NCI-H146 (cell line): ENCODE data around the gene UNK.

Experiments
- DNase-seq: peaks from one replicate; lab custom pipeline; 2025; lab: John Stamatoyannopoulos, UW

Gene UNK, protein sequence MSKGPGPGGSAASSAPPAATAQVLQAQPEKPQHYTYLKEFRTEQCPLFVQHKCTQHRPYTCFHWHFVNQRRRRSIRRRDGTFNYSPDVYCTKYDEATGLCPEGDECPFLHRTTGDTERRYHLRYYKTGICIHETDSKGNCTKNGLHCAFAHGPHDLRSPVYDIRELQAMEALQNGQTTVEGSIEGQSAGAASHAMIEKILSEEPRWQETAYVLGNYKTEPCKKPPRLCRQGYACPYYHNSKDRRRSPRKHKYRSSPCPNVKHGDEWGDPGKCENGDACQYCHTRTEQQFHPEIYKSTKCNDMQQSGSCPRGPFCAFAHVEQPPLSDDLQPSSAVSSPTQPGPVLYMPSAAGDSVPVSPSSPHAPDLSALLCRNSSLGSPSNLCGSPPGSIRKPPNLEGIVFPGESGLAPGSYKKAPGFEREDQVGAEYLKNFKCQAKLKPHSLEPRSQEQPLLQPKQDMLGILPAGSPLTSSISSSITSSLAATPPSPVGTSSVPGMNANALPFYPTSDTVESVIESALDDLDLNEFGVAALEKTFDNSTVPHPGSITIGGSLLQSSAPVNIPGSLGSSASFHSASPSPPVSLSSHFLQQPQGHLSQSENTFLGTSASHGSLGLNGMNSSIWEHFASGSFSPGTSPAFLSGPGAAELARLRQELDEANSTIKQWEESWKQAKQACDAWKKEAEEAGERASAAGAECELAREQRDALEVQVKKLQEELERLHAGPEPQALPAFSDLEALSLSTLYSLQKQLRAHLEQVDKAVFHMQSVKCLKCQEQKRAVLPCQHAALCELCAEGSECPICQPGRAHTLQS

DNA sequence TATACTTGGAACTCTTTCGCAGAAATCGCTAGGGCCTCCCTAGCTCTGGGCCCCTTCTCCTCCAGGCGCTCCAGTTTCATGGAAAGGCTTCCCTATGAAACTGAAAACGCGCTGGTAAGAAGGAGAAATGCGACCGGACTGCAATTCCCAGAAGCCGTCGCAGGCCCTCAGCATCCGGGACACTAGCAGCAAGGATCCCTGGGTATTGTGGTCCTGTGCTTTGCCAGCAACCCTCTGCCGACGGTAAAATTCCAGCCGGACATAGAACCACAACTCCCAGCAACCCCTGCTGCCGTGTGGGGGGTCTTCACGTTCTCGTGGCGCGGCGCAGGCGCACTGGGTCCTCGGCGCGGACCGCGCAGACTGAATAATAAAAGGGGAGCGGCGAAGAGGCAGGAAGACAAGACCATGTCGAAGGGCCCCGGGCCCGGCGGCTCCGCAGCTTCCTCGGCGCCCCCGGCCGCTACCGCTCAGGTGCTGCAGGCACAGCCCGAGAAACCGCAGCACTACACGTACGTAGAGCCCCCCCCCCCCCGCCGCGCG, at the start of gene UNK:
TSS of gene UNK (plus strand) at position 334 of the 543 bp plus-strand sequence. CDS start at position 409, 75 bp downstream.
- DNase-seq: peak; percentile 99

DNA sequence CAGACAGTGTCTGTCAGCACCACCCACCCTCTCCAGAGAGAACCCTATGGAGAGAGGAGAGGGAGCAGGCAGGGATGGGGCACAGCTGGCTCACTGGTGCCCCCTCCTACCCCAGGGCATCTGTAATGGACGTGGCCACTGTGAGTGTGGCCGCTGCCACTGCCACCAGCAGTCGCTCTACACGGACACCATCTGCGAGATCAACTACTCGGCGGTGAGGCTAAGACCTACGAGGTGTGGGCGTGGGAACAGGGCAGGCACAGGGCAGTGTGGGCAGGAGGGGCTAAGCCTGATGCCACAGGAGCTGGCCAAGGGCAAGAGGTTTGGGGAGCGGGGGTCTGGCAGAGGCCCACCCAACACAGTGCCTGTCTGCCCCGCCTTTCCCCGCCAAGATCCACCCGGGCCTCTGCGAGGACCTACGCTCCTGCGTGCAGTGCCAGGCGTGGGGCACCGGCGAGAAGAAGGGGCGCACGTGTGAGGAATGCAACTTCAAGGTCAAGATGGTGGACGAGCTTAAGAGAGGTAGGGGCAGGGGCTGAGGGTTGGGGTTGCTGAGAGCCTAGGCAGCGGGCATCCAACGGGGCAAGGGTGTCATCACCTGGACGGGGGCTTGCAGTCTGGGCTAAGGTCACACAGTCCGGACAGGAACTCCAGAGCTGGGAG, 48.3 kb upstream of the UNK start:
- no peak for DNase-seq

DNA sequence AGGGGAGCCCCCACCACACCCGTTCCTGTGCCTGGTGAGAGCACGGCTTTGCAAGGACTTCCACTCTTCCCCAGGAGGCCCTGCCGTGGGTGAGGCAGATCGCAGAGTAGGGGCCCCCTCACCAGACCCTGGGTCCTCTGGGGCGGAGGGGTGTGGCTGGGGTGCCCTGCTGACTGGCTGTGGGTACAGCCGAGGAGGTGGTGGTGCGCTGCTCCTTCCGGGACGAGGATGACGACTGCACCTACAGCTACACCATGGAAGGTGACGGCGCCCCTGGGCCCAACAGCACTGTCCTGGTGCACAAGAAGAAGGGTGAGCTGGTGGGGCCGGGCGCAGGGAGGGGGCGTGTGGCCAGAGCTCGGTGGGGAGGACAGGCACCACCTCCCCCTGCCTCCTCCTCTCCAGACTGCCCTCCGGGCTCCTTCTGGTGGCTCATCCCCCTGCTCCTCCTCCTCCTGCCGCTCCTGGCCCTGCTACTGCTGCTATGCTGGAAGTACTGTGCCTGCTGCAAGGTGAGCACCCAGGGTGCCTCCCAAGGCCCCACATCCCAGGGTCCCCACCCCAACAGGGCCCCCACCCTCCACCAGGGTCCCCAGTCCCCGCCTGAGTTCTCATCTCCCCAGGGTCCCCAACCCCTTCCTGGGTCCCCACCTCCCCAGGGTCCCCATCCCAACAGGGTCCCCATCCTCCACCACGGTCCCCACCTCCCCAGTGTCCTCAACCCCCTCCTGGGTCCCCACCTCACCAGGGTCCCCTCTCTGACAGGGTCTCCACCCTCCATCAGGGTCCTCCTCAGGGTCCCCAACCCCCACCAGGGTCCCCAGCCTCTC, 47.3 kb upstream of the UNK start:
- no peak for DNase-seq

DNA sequence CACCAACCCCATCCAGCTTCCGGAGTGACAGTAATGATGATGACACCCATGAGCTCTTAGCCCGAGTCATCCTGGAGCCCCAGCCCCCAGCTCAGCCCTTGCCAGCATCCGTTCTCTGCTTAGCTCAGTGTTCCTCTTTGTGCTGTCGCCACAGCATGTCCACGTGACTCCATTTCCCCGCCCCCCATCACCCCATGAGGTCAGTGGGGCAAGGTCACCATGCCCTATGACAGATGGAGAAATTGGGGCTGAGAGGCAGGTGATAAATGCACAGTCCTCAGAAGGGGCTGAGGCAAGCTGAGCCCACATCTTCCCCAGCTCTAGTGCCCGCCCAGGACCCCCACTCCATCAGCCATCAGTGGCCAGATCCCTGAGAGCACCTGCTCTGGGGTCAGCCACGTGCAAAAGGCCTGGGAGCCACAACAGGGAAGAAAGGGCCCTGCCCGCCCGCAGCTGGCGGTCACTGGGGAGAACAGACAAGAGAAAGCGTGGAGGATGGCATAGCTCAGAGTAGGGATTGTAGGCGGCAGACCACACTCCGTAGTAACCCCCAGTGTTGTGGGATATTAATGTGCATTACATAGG, 46.3 kb upstream of the UNK start:
- no peak for DNase-seq

DNA sequence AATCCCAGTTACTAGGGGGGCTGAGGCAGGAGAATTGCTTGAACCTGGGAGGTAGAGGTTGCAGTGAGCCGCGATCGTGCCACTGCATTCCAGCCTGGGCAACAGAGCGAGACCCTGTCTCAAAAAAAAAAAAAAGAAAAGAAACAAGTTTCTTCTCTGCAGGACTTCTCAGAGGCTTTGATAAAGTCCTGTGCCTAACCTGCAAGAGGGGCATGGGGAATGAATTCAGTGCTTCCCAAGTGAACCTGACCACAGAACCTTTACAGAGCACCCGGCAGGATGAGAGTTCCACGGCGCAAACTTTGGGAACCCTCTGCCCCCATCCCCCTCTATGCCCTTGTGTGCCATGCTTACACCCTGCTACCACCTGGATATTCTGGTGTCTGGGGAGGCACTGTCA, 45.4 kb upstream of the UNK start:
- DNase-seq: no peak

DNA sequence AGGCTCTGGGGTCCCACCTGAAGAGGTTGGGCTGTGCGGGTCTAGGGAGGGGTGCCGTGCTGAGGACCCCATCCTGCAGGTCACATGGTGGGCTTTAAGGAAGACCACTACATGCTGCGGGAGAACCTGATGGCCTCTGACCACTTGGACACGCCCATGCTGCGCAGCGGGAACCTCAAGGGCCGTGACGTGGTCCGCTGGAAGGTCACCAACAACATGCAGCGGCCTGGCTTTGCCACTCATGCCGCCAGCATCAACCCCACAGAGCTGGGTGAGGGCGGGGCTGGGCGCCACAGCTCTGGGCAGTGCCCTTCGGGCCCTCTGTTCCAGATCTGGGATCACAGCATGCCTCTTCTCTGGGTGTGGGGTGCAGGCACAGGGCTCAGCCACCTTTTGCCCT, 44.8 kb upstream of the UNK start:
- no peak for DNase-seq

DNA sequence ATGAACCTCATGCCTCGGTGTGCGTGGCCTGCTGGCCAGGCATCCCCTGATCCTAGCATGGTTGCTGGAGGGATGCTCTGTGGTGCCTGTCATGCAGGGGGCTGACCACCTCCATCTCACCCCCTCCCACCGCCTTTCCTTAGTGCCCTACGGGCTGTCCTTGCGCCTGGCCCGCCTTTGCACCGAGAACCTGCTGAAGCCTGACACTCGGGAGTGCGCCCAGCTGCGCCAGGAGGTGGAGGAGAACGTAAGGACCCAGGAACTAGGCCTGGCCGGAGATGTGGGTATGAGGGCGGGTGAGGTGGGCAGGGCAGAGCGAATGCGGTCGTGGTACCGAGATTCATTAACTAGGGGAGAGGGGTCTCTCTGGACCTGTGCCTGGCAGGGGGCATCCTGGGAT, 44.4 kb upstream of the UNK start:
- DNase-seq: no peak

DNA sequence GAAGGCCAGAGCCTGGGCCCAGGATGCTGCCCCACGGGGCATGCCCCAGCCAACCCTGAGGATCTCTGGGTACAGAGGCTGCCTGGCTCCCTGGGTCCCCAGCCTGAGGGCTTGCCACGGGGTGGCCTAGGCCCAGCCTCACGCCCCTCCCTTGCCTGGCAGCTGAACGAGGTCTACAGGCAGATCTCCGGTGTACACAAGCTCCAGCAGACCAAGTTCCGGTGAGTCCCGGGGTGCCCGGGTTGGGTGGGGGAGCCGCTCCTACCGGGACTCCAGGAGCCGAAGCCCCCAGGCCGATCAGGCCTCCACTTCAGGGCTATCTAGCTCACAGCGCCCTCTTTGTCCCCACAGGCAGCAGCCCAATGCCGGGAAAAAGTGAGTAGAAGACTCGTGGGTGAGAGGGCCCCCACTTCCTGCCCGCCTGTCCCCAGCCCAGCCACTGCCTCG, 44.0 kb upstream of the UNK start:
- DNase-seq: no peak

DNA sequence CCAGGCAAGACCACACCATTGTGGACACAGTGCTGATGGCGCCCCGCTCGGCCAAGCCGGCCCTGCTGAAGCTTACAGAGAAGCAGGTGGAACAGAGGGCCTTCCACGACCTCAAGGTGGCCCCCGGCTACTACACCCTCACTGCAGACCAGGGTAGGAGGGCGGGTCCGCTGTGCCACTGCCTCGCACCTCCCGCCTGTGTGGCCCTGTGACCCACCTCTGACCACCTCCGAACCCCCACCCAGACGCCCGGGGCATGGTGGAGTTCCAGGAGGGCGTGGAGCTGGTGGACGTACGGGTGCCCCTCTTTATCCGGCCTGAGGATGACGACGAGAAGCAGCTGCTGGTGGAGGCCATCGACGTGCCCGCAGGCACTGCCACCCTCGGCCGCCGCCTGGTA, 42.3 kb upstream of the UNK start:
- no peak for DNase-seq

DNA sequence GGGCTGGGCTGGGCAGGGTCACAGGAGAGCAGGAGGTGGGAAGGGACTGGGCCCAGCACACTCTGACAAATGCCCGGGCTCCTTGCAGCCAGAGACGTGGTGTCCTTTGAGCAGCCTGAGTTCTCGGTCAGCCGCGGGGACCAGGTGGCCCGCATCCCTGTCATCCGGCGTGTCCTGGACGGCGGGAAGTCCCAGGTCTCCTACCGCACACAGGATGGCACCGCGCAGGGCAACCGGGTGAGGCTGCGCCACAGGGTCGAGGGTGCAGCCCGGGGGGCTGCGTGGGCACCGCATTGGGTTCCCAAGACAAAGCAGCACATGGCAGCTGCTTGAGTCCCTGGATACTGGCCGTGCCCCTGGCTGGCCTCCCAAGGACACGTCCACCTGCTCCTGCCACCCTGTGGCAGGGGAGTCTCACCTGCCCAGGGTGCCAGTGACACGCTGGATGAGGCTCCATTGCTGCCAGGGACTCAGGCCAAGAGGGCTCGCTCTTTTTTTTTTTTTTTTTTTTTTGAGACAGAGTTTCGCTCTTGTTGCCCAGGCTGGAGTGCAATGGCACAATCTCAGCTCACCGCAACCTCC, 40.9 kb upstream of the UNK start:
- DNase-seq: no peak

DNA sequence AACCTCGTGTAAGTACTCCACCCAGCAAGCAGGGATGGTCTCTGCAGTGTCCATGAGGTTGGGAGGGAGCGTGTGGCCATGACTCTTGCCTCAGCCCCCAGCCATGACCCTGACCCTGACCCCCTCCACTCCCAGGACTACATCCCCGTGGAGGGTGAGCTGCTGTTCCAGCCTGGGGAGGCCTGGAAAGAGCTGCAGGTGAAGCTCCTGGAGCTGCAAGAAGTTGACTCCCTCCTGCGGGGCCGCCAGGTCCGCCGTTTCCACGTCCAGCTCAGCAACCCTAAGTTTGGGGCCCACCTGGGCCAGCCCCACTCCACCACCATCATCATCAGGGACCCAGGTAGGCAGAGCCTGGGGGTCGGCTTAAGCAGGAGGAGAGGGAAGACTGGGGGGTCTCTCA, 35.9 kb upstream of the UNK start:
- no peak for DNase-seq

DNA sequence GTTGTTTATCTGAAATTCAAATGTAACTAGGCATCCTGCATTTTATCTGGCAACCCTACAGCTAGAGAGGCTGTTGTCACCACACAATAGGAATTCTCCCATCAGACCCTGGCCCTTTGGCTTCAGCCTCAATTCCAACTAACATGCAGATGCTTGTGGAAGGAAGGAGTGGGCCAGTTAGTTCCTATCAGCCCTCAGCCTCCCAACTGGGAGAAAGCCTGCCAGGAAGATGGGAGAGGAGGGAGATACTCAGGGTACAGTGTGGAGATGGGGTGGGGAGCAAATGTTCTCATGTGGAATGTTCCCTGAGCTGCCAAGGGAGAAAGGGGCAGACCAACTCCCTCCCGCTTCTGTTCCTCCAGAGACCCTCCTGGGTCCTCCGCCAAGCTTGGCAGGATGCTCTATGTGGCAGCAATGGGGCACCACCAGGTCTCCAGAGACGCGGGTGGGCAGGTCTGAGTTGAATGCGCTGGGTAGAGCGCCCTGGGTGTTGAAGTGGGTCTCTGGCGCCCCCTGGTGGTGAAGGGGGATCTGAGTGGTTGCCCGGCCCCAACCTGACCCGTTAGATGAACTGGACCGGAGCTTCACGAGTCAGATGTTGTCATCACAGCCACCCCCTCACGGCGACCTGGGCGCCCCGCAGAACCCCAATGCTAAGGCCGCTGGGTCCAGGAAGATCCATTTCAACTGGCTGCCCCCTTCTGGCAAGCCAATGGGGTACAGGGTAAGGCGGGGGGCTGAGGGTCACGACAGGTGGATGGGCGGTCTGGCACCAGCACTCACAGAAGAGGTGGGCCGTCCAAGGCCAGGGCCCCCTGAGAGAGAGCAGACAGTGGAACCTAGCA, 34.8 kb upstream of the UNK start:
- peak; percentile 68 for DNase-seq

DNA sequence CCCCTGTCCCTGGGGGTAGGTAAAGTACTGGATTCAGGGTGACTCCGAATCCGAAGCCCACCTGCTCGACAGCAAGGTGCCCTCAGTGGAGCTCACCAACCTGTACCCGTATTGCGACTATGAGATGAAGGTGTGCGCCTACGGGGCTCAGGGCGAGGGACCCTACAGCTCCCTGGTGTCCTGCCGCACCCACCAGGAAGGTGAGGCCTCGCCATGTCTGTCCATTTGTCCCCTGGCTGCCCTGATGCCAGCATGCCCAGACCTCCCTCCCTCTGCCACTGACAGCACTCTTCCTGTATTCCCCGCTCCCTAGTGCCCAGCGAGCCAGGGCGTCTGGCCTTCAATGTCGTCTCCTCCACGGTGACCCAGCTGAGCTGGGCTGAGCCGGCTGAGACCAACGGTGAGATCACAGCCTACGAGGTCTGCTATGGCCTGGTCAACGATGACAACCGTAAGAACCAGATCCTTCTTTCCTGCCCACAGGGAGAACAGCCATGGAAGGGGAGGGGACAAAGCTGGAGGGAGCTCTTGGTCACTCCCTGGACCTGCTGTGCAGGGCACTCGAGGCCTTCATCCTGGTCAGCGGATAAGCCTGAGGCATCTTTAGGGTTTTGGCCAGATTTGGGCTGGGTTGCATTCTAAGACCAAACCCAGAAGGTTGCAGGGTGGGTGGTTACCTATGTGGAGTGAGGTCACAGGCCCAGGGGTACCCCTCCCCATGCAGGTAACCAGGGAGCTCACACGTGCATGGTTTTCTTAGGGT, 33.8 kb upstream of the UNK start:
- DNase-seq: no peak

DNA sequence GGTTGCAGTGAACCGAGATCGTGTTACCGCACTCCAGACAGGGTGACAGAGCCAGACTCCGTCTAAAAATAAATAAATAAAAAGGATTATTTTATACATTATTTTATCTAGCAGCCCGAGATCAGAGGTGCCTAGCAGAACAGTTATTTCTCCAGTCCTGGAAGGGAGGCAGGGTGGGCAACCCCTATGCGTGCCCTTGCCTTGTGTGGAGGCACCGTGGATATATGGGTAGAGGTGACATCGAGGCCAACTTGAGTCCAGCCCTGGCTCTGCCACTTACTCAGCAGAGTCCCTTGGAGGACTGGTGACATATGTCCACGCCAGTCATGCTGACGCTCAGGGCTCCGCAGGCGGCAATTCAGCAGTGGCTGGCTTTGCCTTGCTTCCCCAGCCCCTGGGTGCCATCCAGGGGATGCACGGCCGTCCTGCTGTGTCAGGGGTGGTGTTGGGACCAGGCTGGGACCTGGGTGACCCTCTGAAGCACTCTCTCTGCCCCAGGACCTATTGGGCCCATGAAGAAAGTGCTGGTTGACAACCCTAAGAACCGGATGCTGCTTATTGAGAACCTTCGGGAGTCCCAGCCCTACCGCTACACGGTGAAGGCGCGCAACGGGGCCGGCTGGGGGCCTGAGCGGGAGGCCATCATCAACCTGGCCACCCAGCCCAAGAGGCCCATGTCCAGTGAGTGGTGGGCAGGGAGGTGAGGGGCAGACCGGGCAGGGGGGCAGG, 32.8 kb upstream of the UNK start:
- DNase-seq: no peak

DNA sequence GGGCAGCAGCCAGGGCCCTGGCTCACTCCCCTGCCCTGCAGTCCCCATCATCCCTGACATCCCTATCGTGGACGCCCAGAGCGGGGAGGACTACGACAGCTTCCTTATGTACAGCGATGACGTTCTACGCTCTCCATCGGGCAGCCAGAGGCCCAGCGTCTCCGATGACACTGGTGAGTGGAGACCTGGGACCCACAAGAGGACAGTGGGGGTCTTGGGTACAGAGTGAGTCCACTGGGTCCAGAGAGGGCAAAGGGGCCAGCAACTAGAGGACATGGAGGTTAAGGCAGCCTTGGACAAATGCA, 32.2 kb upstream of the UNK start:
- no peak for DNase-seq

DNA sequence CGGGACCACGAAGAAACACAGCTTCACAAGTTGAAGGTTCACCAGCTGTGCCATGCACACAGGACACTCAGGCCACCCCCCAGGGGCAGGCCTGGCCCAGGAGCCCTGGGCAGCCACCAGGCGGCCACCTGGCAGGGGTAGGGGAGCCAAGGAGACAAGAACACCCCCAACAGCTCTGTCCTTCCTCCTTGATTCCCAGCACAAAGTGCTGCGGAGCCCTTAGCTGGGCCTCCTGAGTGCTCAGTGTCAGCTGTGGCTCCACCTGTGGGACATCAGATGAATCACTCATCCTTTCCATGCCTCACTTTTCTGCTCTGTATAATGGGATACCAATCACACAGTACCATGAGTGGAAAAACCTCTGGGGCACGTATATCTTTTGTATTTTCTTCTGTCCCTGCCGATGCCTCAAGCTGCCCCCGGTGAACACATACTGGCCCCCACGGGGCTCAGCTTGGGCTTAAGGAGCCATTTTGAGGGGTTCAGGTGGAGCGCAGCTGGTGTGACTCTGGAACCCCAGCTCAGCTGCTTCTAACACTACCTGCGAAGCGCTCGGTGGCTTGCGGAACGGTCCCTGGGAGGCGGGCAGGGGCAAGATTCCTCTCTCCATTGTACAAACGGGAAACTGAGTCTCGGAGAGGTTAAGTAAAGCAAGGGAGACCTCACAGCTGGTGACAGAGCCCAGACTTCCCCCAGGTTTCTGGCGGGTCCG, 31.6 kb upstream of the UNK start:
- no peak for DNase-seq

DNA sequence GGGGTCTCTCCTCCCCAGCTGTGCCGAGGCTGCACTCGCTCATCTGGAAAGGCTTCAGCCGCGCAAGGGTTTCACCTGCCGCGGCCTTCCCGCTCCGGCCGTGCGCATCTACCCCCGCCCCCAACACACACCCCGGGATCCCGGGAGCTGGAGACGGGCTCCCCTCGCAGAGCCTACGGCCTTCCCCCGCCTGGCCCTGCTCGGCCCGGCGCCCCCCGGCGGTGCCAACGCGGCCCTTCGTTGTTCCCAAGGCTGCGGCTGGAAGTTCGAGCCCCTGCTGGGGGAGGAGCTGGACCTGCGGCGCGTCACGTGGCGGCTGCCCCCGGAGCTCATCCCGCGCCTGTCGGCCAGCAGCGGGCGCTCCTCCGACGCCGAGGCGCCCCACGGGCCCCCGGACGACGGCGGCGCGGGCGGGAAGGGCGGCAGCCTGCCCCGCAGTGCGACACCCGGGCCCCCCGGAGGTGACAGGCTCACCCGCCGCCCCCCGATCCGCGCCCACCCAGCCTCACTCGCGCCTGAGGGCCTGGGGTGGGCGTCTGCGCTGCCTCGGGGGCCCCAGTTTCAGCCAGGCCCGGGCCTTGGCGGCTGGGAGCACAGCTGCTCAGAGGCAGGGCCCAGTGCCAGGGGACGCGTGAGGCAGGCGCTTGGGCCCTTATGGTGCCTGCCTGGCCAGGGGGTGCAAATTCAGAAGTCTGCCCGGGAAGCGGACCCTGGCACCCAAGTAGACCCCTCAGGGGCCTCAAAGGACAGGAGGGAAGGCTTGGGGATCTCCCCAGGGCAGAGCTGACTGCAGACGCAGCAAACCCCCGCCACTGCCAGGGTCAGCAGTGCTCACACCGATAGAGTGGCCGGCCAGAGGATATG, 30.9 kb upstream of the UNK start:
- peak; percentile 36 for DNase-seq
